Middle frontal gyrus (tissue), 1 donor: ENCODE data around the gene VPS4A.
"Not testable (repeated sequence)": the region's sequence is repeated elsewhere in the genome, so short reads cannot be mapped to it uniquely, and the experiment has no call there.

ENCODE experiments used
- DNase-seq: peaks from one replicate; pipeline ENCODE4 v3.0.0-alpha.2; 2015; ENCODE audit warnings: low spot score; ENCODE audit errors: extremely low spot score

Gene VPS4A

GRCh38 chr16:69327585-69328310, 16.6 kb downstream of the VPS4A start:
- DNase-seq: no peak

GRCh38 chr16:69328854-69329316, 17.7 kb downstream of the VPS4A start:
- DNase-seq: no peak

GRCh38 chr16:69329369-69330285, 18.5 kb downstream of the VPS4A start:
- no peak for DNase-seq

- DNase-seq: peak; percentile 93
Measured at GRCh38 chr16:69330286-69331109, 19.3 kb downstream of the VPS4A start, which contains the start of gene PDF. TSS of gene PDF (minus strand) at chr16:69330588. CDS start at chr16:69330570, 18 bp downstream.

GRCh38 chr16:69334696-69335095, 23.5 kb downstream of the VPS4A start:
- no peak for DNase-seq

- DNase-seq: no peak
Measured at GRCh38 chr16:69338557-69339288, 27.6 kb downstream of the VPS4A start.

- DNase-seq: peak; percentile 97
Measured at GRCh38 chr16:69339289-69340094, 28.3 kb downstream of the VPS4A start, which contains the start of the genes COG8 and NIP7. TSS of gene COG8 (minus strand) at chr16:69339564. CDS start at chr16:69339552, 12 bp downstream. TSS of gene NIP7 (plus strand) at chr16:69339772. CDS start at chr16:69339830, 58 bp downstream.

GRCh38 chr16:69340095-69340644, 29.0 kb downstream of the VPS4A start:
- no peak for DNase-seq

GRCh38 chr16:69344171-69344570, 33.0 kb downstream of the VPS4A start:
- no peak for DNase-seq

GRCh38 chr16:69345923-69346322, 34.8 kb downstream of the VPS4A start:
- no peak for DNase-seq

- no peak for DNase-seq
Measured at GRCh38 chr16:69346683-69347082, 35.5 kb downstream of the VPS4A start.

- DNase-seq: no peak
Measured at GRCh38 chr16:69348222-69348621, 37.1 kb downstream of the VPS4A start.

GRCh38 chr16:69349536-69349935, 38.4 kb downstream of the VPS4A start:
- DNase-seq: no peak

- no peak for DNase-seq
Measured at GRCh38 chr16:69350536-69351133, 39.5 kb downstream of the VPS4A start.

GRCh38 chr16:69351309-69352027, 40.3 kb downstream of the VPS4A start, which contains the start of gene TMED6:
TSS of gene TMED6 (minus strand) at chr16:69351786. CDS start at chr16:69351753, 33 bp downstream.
- DNase-seq: no peak

GRCh38 chr16:69360070-69360469, 48.9 kb downstream of the VPS4A start:
- not testable (repeated sequence) for DNase-seq

- no peak for DNase-seq
Measured at GRCh38 chr16:69363281-69363717, 52.1 kb downstream of the VPS4A start.

GRCh38 chr16:69364088-69364487, 52.9 kb downstream of the VPS4A start:
- DNase-seq: no peak
